Chondrocyte (in vitro differentiated cells): Measurements from ENCODE around the gene MAD1L1. TPM values are rescaled to one million over a fixed set of nuclear protein-coding genes. Genes with fewer than 3 reads are reported as not detected.

ENCODE experiments used
- DNase-seq: peaks from one replicate; pipeline ENCODE4 v3.0.0; 2021; ENCODE audit warnings: mixed read lengths, low spot score
- H3K27ac Mint-ChIP-seq: one replicate; pipeline ENCODE4 v1.8.0; 2021; ENCODE audit warnings: mild to moderate bottlenecking, moderate library complexity, mixed read lengths; ENCODE audit not compliant: unreplicated experiment
- H3K27me3 Mint-ChIP-seq: 2 replicates; pipeline ENCODE4 v1.8.0; 2021; ENCODE audit warnings: low read depth, mixed read lengths
- H3K36me3 Mint-ChIP-seq: 2 replicates; pipeline ENCODE4 v1.8.0; 2021; ENCODE audit warnings: low read depth, mixed read lengths
- H3K4me1 Mint-ChIP-seq: 2 replicates; pipeline ENCODE4 v1.8.0; 2021; ENCODE audit warnings: low read depth, mild to moderate bottlenecking, mixed read lengths
- H3K4me3 Mint-ChIP-seq: one replicate; pipeline ENCODE4 v1.8.0; 2021; ENCODE audit warnings: mild to moderate bottlenecking, moderate library complexity, mixed read lengths; ENCODE audit not compliant: unreplicated experiment
- H3K9me3 Mint-ChIP-seq: 2 replicates; pipeline ENCODE4 v1.8.0; 2021; ENCODE audit warnings: low read depth, mixed read lengths
- CTCF ChIP-seq: fragments of 200-600 bp; sonication (generic); IDR thresholded peaks from 2 replicates; pipeline ENCODE4 v1.5.0; 2021; ENCODE audit warnings: antibody characterized with exemption, mild to moderate bottlenecking, moderate library complexity
- total RNA-seq: library from RNA; stranded (reverse); gene quantifications from 3 replicates; pipeline ENCODE4 v1.2.1, GENCODE V29; 2021

MAD1L1 gene
- total RNA-seq, 1 donor from 2014 or later = 22.7 TPM

DNA sequence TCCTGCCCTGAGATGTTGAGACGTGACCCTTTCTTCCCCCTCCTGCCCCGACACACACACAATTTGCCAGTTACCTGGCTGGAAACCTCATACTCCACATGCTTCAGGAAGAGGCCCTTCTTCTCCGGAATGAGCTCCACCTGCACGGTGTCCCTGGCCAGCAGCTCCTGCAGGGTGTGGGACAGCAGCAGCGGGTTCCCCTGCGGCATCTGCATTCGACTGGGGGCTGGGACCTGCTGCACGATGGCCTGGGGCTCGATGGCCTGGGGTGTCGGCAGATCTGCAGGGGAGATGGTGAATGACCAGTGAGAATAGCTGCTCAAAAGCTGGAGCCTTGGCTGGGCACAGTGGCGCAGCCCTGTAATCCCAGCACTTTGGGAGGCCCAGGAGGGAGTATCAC is 45.3 kb upstream of the MAD1L1 start:
- H3K4me3 Mint-ChIP-seq = no peak overlapping the region
- TF ChIP-seq CTCF = no peak
- DNase-seq = no peak
- H3K4me1 Mint-ChIP-seq = peaks cover 7% of the 10 kb centered on the region
- H3K27me3 Mint-ChIP-seq = no peaks in the 10 kb centered on the region
- H3K9me3 Mint-ChIP-seq = no peaks in the 10 kb centered on the region
- H3K27ac Mint-ChIP-seq = no peak overlapping the region
- H3K36me3 Mint-ChIP-seq = peaks cover 10% of the 10 kb centered on the region

GRCh38 chr7:2276107-2276506 is 43.4 kb upstream of the MAD1L1 start:
- Mint-ChIP-seq H3K36me3 (peaks cover 14% of the 10 kb centered on the region), H3K4me3 (no peak overlapping the region), H3K27me3 (no peaks in the 10 kb centered on the region), H3K4me1 (peaks cover 5% of the 10 kb centered on the region), H3K27ac (no peak overlapping the region), H3K9me3 (no peaks in the 10 kb centered on the region)
- TF ChIP-seq CTCF = no peak
- DNase-seq = no peak

GRCh38 chr7:2275101-2275500 is 42.4 kb upstream of the MAD1L1 start:
- Mint-ChIP-seq H3K4me1 (peaks cover 5% of the 10 kb centered on the region), H3K36me3 (peaks cover 14% of the 10 kb centered on the region), H3K4me3 (no peak overlapping the region), H3K27ac (no peak overlapping the region), H3K27me3 (no peaks in the 10 kb centered on the region), H3K9me3 (no peaks in the 10 kb centered on the region)
- no peak for TF ChIP-seq CTCF
- DNase-seq = no peak

GRCh38 chr7:2274666-2275065 is 41.9 kb upstream of the MAD1L1 start:
- DNase-seq = no peak
- no peaks in the 10 kb centered on the region for H3K27me3 Mint-ChIP-seq
- H3K36me3 Mint-ChIP-seq = peaks cover 14% of the 10 kb centered on the region
- H3K4me1 Mint-ChIP-seq = peaks cover 3% of the 10 kb centered on the region
- H3K9me3 Mint-ChIP-seq = no peaks in the 10 kb centered on the region
- no peak overlapping the region for H3K27ac Mint-ChIP-seq
- H3K4me3 Mint-ChIP-seq = no peak overlapping the region
- TF ChIP-seq CTCF = no peak

DNA sequence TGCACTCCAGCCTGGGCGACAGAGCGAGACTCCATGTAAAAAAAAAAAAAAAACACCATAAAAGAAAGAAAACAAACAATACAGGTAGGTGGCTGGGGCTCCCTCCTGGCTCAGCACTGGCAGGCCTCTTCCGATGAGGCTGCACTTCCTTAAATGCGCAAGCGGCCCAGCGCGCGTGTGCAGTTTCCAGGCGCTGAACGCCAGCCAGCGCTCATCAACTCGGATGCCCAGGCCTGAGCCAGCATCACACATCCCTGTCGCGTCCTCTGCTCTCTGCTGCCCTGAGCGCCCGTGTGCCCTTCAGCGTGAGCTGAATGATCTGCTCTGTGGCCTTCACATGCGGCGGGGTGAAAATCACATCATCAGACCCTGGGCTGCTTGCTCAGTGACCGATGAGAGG is 41.1 kb upstream of the MAD1L1 start:
- Mint-ChIP-seq H3K27ac (no peak overlapping the region), H3K4me3 (no peak overlapping the region), H3K36me3 (peaks cover 15% of the 10 kb centered on the region), H3K27me3 (no peaks in the 10 kb centered on the region), H3K4me1 (peaks cover 6% of the 10 kb centered on the region), H3K9me3 (no peaks in the 10 kb centered on the region)
- DNase-seq = no peak
- TF ChIP-seq CTCF = no peak
